Right renal cortex interstitium (tissue), 3 donors: Measurements from ENCODE around the gene ZNF560. TPM values are rescaled to one million over a fixed set of nuclear protein-coding genes. Genes with fewer than 3 reads are reported as not detected.

Experiments used
- DNase-seq, 3 donors: peaks; one replicate each; pipeline ENCODE4 v3.0.0-alpha.2; 2013; ENCODE audit warnings: low read depth in 3 of 3, low spot score in 2 of 3
- polyA plus RNA-seq, 3 donors: library from polyadenylated mRNA; unstranded; fragments of 120-200 nt; gene quantifications; one replicate each; pipeline ENCODE4 v1.2.1, GENCODE V29; 2013; ENCODE audit not compliant: insufficient read length in 3 of 3

ZNF560 gene
- polyA plus RNA-seq, 3 donors: 0.50 to 1.2 (median 0.83) TPM

- no peak for DNase-seq
Measured at GRCh38 chr19:9445037-9445436, 53.4 kb downstream of the ZNF560 start.

GRCh38 chr19:9436358-9436757, 62.1 kb downstream of the ZNF560 start:
- no peak for DNase-seq

- DNase-seq: peak; percentile 85 to 89 (median 87)
Measured at GRCh38 chr19:9435279-9436268, 62.8 kb downstream of the ZNF560 start, which contains the start of gene ZNF266. Gene ZNF266, minus strand, starts transcription at chr19:9435573. Its CDS starts 15,484 bp downstream, at chr19:9420089.

GRCh38 chr19:9431475-9431874, 66.9 kb downstream of the ZNF560 start:
- DNase-seq: peak in 1 of 3 donors; percentile 18

- no peak for DNase-seq
Measured at GRCh38 chr19:9430444-9430843, 68.0 kb downstream of the ZNF560 start.

GRCh38 chr19:9427941-9428340, 70.5 kb downstream of the ZNF560 start:
- no peak for DNase-seq

Other genes with a start within 250 kb of the ZNF560 start
- not detected for gene OR7E24, start 247.7 kb downstream of the ZNF560 start, polyA plus RNA-seq
- 1 to 10 TPM; 6.7 to 7.2 (median 7.0) TPM for gene ZNF699, start 188.8 kb downstream of the ZNF560 start, polyA plus RNA-seq
- gene ZNF559, start 174.4 kb downstream of the ZNF560 start, polyA plus RNA-seq: 10 to 100 TPM; 60.8 to 68.4 (median 67.6) TPM
- gene ZNF177, start 135.6 kb downstream of the ZNF560 start, polyA plus RNA-seq: 10 to 100 TPM in 2 of 3 donors, 1 to 10 TPM in 1; 8.8 to 11.8 (median 11.3) TPM
- gene ZNF266, start 63.0 kb downstream of the ZNF560 start, polyA plus RNA-seq: 10 to 100 TPM; 27.4 to 48.4 (median 44.6) TPM
- 10 to 100 TPM; 23.1 to 24.7 (median 24.2) TPM for gene ZNF426, start 40.0 kb upstream of the ZNF560 start, polyA plus RNA-seq
- 10 to 100 TPM; 15.3 to 18.3 (median 15.9) TPM for gene ZNF121, start 85.9 kb upstream of the ZNF560 start, polyA plus RNA-seq
- 10 to 100 TPM; 64.5 to 68.7 (median 66.8) TPM for gene ZNF561, start 122.6 kb upstream of the ZNF560 start, polyA plus RNA-seq
- gene ZNF562, start 176.5 kb upstream of the ZNF560 start, polyA plus RNA-seq: 10 to 100 TPM; 23.3 to 26.2 (median 24.2) TPM